K562 (cell line): ENCODE results near the gene ZNF862. TPM values are rescaled to one million over a fixed set of nuclear protein-coding genes. Genes with fewer than 3 reads are reported as not detected.

Source experiments
- MTA2 ChIP-seq: fragments of 450-650 bp; IDR thresholded peaks from 2 replicates; pipeline ENCODE4 v1.6.1; 2016; ENCODE audit warnings: low read depth
- MXI1 ChIP-seq: IDR thresholded peaks from 2 replicates; pipeline ENCODE4 v1.6.1; 2011; ENCODE audit warnings: low read depth, mild to moderate bottlenecking, improper control_type of control experiment, low read length
- NFIC ChIP-seq: fragments of 450-650 bp; IDR thresholded peaks from 2 replicates; pipeline ENCODE4 v1.6.1; 2017; ENCODE audit warnings: mild to moderate bottlenecking, inconsistent platforms
- PHTF2 ChIP-seq: fragments of 250-450 bp; sonication (Bioruptor Pico); IDR thresholded peaks from 2 replicates; pipeline ENCODE4 v1.5.0; 2021; ENCODE audit warnings: mild to moderate bottlenecking
- SLC30A9 ChIP-seq: fragments of 250-450 bp; sonication (Bioruptor Pico); IDR thresholded peaks from 2 replicates; pipeline ENCODE4 v1.8.0; 2022; ENCODE audit warnings: mild to moderate bottlenecking, moderate library complexity
- TGIF2 ChIP-seq: sonication (generic); formaldehyde crosslinking; IDR thresholded peaks from 2 replicates; pipeline ENCODE4 v1.8.1; 2022; ENCODE audit warnings: mild to moderate bottlenecking, missing genetic modification reagents, moderate library complexity
- ZBTB17 ChIP-seq: fragments of 450-650 bp; formaldehyde crosslinking; IDR thresholded peaks from 2 replicates; pipeline ENCODE4 v1.4.0; 2020; ENCODE audit warnings: mild to moderate bottlenecking
- ZNF239 ChIP-seq: fragments of 250-450 bp; sonication (Bioruptor Pico); IDR thresholded peaks from 2 replicates; pipeline ENCODE4 v1.4.0; 2020; ENCODE audit warnings: mild to moderate bottlenecking
- ZNF445 ChIP-seq: fragments of 250-450 bp; sonication (Bioruptor Pico); IDR thresholded peaks from 2 replicates; pipeline ENCODE4 v1.4.0; 2020; ENCODE audit warnings: low read depth, mild to moderate bottlenecking, moderate library complexity
- polyA plus RNA-seq, 8 experiments: library from polyadenylated mRNA; depleted of rRNA in 4 of 8; stranded (reverse) in 5 of 8; unstranded in 3 of 8; fragments of >200 nt; fragmentation: Nextera tagmentation in 2 of 8; fragmentation: Illumina TruSeq in 1 of 8; extraction: Ambion mirVana in 2 of 8; extraction: Trizol in 1 of 8; gene quantifications; 2 replicates each; pipeline versions ENCODE4 v1.2.1 to v1.2.3, GENCODE V29; 2011 to 2014; ENCODE audit warnings: inconsistent platforms in 1 of 8, missing spikeins in 1 of 8
- total RNA-seq, 7 experiments: library from RNA; depleted of rRNA in 6 of 7; stranded (reverse); fragments of >200 nt in 6 of 7; fragmentation: Illumina TruSeq in 2 of 7; extraction: Trizol in 2 of 7; gene quantifications; 2 replicates each; pipeline versions ENCODE4 v1.2.1 to v1.2.3, GENCODE V29; 2011 to 2021; ENCODE audit warnings: low replicate concordance in 1 of 7
- TF ChIP-seq, protein P1 (sequence below), 2 experiments: fragments of 450-650 bp in 1 of 2; sonication (generic) in 1 of 2; formaldehyde crosslinking in 1 of 2; IDR thresholded peaks; 2 replicates each; pipeline versions ENCODE4 v1.7.1 to v1.9.0; 2016 to 2022; ENCODE audit warnings: inconsistent platforms in 1 of 2, mild to moderate bottlenecking in 1 of 2, missing genetic modification reagents in 1 of 2
- TF ChIP-seq, protein P2 (sequence below): fragments of 250-450 bp; sonication (Bioruptor Pico); IDR thresholded peaks from 2 replicates; pipeline ENCODE4 v1.5.1; 2021; ENCODE audit warnings: mild to moderate bottlenecking
- TF ChIP-seq, protein P3 (sequence below): fragments of 450-650 bp; IDR thresholded peaks from 2 replicates; pipeline ENCODE4 v1.6.1; 2016; ENCODE audit warnings: borderline replicate concordance
- TF ChIP-seq, protein P4 (sequence below), 2 experiments: fragments of 250-450 bp in 1 of 2; fragments of 450-650 bp in 1 of 2; sonication (Bioruptor Pico) in 1 of 2; IDR thresholded peaks; 2 replicates each; pipeline versions ENCODE4 v1.6.1 to v1.8.0; 2016 to 2021; ENCODE audit warnings: mild to moderate bottlenecking in 2 of 2, moderate library complexity in 2 of 2, missing compliant biosample characterization in 1 of 2, missing genetic modification characterization in 1 of 2

ZNF862 gene
- total and polyA plus RNA-seq, 9 of the 15 experiments (the other 6 are each of a cell fraction or from before 2014, with no cell fraction given) = 1.1 to 3.9 (median 2.6) TPM

DNA sequence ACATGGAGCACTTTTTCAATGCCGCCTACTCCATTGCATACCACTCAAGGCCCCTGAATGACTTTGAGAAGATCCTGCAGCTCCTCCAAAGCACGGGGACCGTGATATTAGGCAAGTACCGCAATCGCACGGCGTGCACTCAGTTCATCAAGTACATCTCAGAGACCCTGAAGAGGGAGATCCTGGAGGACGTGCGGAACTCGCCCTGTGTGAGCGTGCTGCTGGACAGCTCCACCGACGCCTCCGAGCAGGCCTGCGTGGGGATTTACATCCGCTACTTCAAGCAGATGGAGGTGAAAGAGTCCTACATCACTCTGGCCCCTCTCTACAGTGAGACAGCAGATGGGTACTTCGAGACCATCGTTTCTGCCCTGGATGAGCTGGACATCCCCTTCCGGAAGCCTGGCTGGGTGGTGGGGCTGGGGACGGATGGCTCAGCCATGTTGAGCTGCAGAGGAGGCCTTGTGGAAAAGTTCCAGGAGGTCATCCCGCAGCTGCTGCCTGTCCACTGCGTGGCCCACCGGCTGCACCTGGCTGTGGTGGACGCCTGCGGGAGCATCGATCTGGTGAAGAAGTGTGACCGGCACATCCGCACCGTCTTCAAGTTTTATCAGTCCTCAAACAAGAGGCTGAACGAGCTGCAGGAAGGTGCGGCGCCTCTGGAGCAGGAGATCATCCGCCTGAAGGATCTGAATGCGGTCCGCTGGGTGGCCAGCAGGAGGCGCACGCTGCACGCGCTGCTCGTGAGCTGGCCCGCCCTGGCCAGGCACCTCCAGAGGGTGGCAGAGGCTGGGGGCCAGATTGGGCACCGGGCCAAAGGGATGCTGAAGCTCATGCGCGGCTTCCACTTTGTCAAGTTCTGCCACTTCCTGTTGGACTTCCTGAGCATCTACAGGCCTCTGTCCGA lies 22.9 kb downstream of the ZNF862 start (continued):
- TF ChIP-seq, protein P1, sequence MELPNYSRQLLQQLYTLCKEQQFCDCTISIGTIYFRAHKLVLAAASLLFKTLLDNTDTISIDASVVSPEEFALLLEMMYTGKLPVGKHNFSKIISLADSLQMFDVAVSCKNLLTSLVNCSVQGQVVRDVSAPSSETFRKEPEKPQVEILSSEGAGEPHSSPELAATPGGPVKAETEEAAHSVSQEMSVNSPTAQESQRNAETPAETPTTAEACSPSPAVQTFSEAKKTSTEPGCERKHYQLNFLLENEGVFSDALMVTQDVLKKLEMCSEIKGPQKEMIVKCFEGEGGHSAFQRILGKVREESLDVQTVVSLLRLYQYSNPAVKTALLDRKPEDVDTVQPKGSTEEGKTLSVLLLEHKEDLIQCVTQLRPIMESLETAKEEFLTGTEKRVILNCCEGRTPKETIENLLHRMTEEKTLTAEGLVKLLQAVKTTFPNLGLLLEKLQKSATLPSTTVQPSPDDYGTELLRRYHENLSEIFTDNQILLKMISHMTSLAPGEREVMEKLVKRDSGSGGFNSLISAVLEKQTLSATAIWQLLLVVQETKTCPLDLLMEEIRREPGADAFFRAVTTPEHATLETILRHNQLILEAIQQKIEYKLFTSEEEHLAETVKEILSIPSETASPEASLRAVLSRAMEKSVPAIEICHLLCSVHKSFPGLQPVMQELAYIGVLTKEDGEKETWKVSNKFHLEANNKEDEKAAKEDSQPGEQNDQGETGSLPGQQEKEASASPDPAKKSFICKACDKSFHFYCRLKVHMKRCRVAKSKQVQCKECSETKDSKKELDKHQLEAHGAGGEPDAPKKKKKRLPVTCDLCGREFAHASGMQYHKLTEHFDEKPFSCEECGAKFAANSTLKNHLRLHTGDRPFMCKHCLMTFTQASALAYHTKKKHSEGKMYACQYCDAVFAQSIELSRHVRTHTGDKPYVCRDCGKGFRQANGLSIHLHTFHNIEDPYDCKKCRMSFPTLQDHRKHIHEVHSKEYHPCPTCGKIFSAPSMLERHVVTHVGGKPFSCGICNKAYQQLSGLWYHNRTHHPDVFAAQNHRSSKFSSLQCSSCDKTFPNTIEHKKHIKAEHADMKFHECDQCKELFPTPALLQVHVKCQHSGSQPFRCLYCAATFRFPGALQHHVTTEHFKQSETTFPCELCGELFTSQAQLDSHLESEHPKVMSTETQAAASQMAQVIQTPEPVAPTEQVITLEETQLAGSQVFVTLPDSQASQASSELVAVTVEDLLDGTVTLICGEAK (IDR thresholded peaks at IDR 0.05) = no peak
- TF ChIP-seq, protein P1 (CRISPR knock-in tag; IDR thresholded peaks at IDR 0.05) = no peak
- no peak for TF ChIP-seq TGIF2 (CRISPR knock-in tag)
- TF ChIP-seq, protein P2, sequence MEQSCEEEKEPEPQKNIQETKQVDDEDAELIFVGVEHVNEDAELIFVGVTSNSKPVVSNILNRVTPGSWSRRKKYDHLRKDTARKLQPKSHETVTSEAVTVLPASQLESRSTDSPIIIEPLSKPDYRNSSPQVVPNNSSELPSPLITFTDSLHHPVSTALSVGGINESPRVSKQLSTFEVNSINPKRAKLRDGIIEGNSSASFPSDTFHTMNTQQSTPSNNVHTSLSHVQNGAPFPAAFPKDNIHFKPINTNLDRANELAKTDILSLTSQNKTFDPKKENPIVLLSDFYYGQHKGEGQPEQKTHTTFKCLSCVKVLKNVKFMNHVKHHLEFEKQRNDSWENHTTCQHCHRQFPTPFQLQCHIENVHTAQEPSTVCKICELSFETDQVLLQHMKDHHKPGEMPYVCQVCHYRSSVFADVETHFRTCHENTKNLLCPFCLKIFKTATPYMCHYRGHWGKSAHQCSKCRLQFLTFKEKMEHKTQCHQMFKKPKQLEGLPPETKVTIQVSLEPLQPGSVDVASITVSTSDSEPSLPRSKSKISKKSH (CRISPR knock-in tag) = no peak
- no peak for TF ChIP-seq MTA2
- TF ChIP-seq SLC30A9 = no peak
- TF ChIP-seq NFIC = peak; percentile 88
- TF ChIP-seq, protein P3, sequence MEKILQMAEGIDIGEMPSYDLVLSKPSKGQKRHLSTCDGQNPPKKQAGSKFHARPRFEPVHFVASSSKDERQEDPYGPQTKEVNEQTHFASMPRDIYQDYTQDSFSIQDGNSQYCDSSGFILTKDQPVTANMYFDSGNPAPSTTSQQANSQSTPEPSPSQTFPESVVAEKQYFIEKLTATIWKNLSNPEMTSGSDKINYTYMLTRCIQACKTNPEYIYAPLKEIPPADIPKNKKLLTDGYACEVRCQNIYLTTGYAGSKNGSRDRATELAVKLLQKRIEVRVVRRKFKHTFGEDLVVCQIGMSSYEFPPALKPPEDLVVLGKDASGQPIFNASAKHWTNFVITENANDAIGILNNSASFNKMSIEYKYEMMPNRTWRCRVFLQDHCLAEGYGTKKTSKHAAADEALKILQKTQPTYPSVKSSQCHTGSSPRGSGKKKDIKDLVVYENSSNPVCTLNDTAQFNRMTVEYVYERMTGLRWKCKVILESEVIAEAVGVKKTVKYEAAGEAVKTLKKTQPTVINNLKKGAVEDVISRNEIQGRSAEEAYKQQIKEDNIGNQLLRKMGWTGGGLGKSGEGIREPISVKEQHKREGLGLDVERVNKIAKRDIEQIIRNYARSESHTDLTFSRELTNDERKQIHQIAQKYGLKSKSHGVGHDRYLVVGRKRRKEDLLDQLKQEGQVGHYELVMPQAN = no peak
- TF ChIP-seq MXI1 = no peak
- no peak for TF ChIP-seq ZNF239
- TF ChIP-seq, protein P4, sequence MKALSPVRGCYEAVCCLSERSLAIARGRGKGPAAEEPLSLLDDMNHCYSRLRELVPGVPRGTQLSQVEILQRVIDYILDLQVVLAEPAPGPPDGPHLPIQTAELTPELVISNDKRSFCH (CRISPR knock-in tag; IDR thresholded peaks at IDR 0.05) = no peak
- TF ChIP-seq, protein P4 (tag; IDR thresholded peaks at IDR 0.05) = 0 out of 2 replicates have a peak, but pooled peaks have one; percentile 39
- no peak for TF ChIP-seq PHTF2
- TF ChIP-seq ZNF445 = no peak
- TF ChIP-seq ZBTB17 (CRISPR knock-in tag) = no peak
